ENCODE data around the gene CATSPERE. TPM values are rescaled to one million over a fixed set of nuclear protein-coding genes. Genes with fewer than 3 reads are reported as not detected.
"Not testable (repeated sequence)": the region's sequence is repeated elsewhere in the genome, so short reads cannot be mapped to it uniquely, and the experiment has no call there.

The CATSPERE gene
- total RNA-seq, 1 donor from 2014 or later, result 0.86 TPM

DNA sequence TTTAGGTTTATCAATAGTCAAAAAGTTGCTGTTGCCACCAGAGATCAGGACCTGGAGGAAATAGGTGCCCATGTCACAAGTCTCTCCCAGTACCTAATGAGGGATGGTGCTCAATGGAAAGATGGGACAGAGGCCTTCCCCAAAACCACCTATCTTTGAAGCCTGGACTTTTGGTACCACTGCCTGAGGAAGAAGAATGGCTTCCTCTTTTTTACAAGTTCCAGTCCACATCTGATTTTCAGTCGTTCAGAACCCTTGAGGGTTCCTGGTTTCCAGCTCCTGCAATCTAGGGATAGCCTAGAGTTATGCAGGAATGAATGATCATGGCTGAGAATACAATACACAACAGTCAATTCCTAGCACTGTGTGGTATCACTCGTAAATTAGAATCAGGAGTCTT is 5.7 kb downstream of the CATSPERE start:
- no peak overlapping the region for H3K9ac ChIP-seq
- H3K9me3 ChIP-seq (ENCODE audit: low read depth), result no peaks in the 10 kb centered on the region
- Mint-ChIP-seq H3K4me3 (no peak overlapping the region), H3K27me3 (ENCODE audit: insufficient read depth, low read depth) (no peaks in the 10 kb centered on the region), H3K27ac (no peak overlapping the region), H3K4me1 (no peaks in the 10 kb centered on the region), H3K9me3 (no peaks in the 10 kb centered on the region), H3K36me3 (no peaks in the 10 kb centered on the region)
- no peaks in the 10 kb centered on the region for H3F3A ChIP-seq (ENCODE audit: low read depth)
- H3K36me3 ChIP-seq, result no peaks in the 10 kb centered on the region
- TF ChIP-seq, protein P1, sequence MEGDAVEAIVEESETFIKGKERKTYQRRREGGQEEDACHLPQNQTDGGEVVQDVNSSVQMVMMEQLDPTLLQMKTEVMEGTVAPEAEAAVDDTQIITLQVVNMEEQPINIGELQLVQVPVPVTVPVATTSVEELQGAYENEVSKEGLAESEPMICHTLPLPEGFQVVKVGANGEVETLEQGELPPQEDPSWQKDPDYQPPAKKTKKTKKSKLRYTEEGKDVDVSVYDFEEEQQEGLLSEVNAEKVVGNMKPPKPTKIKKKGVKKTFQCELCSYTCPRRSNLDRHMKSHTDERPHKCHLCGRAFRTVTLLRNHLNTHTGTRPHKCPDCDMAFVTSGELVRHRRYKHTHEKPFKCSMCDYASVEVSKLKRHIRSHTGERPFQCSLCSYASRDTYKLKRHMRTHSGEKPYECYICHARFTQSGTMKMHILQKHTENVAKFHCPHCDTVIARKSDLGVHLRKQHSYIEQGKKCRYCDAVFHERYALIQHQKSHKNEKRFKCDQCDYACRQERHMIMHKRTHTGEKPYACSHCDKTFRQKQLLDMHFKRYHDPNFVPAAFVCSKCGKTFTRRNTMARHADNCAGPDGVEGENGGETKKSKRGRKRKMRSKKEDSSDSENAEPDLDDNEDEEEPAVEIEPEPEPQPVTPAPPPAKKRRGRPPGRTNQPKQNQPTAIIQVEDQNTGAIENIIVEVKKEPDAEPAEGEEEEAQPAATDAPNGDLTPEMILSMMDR (IDR thresholded peaks at IDR 0.05), result no peak
- no peak for TF ChIP-seq EZH2 (IDR thresholded peaks at IDR 0.05)
- no peak for TF ChIP-seq EZH2phosphoT487 (IDR thresholded peaks at IDR 0.05)
- H3K4me2 ChIP-seq, result no peak overlapping the region
- H2AFZ ChIP-seq (replicated peaks), result no peak overlapping the region
- H4K20me1 ChIP-seq (ENCODE audit: low read depth), result no peaks in the 10 kb centered on the region
- no peaks in the 10 kb centered on the region for H3K4me1 ChIP-seq
- no peak for DNase-seq (ENCODE audit: low spot score)
- no peak overlapping the region for H3K4me3 ChIP-seq
- no peaks in the 10 kb centered on the region for H3K27me3 ChIP-seq
- H3K79me2 ChIP-seq (ENCODE audit: low read depth), result no peaks in the 10 kb centered on the region
- no peak overlapping the region for H3K27ac ChIP-seq

DNA sequence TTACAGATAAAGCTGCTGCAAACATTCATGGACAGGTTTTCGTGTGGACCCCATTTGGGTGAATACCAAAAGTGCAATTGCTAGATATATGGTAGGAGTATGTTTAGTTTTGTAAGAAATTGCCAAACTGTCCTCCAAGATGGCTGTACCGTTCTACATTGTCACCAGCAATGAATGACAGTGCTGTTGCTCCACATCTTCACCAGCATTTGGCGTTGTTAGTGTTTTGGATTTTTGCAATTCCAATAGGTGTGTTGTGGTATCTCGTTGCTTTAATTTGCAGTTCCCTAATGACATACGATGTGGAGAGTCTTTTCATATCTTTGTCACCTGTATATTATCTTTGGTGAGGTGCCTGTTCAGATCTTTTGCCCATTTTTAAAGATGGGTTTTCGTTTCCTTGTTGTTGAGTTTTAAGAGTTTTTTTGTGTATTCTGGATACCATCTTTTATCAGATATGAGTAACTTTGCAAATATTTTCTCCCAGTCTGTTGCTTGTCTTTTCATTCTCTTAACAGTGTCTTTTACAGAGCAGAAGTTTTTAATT is 12.1 kb downstream of the CATSPERE start:
- Mint-ChIP-seq H3K27me3 (ENCODE audit: insufficient read depth, low read depth) (peaks cover 2% of the 10 kb centered on the region), H3K36me3 (no peaks in the 10 kb centered on the region), H3K9me3 (peaks cover 2% of the 10 kb centered on the region), H3K27ac (no peak overlapping the region), H3K4me1 (no peaks in the 10 kb centered on the region), H3K4me3 (no peak overlapping the region)
- no peaks in the 10 kb centered on the region for H3F3A ChIP-seq (ENCODE audit: low read depth)
- TF ChIP-seq EZH2phosphoT487 (IDR thresholded peaks at IDR 0.05) (no peak), EZH2 (IDR thresholded peaks at IDR 0.05) (no peak)
- TF ChIP-seq, protein P1 (IDR thresholded peaks at IDR 0.05), result no peak
- no peaks in the 10 kb centered on the region for H3K79me2 ChIP-seq (ENCODE audit: low read depth)
- H4K20me1 ChIP-seq (ENCODE audit: low read depth), result no peaks in the 10 kb centered on the region
- H3K4me2 ChIP-seq, result no peak overlapping the region
- H3K27ac ChIP-seq, result no peak overlapping the region
- H3K4me1 ChIP-seq, result no peaks in the 10 kb centered on the region
- H2AFZ ChIP-seq (replicated peaks), result no peak overlapping the region
- no peak overlapping the region for H3K4me3 ChIP-seq
- H3K9me3 ChIP-seq (ENCODE audit: low read depth), result no peaks in the 10 kb centered on the region
- no peaks in the 10 kb centered on the region for H3K27me3 ChIP-seq
- no peak for DNase-seq (ENCODE audit: low spot score)
- no peak overlapping the region for H3K9ac ChIP-seq
- H3K36me3 ChIP-seq, result no peaks in the 10 kb centered on the region

DNA sequence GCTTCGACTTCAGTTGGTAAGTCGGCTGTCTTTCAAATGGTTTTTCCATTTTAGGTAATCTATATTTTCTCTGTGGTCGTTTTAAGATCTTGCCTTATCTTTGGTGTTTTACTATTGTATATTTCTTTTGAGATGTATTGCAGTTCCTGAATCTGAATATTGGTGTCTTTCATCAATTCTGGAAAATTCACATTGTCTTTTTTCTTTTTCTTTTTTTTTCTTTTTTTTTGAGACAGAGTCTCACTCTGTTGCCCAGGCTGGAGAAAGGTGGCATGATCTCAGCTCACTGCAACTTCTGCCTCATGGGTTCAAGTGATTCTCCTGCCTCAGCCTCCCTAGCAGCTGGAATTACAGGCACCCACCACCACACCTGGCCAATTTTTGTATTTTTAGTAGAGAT is 23.9 kb downstream of the CATSPERE start:
- not testable (repeated sequence) for H3K36me3 Mint-ChIP-seq; H3K4me3 ChIP-seq; H4K20me1 ChIP-seq (ENCODE audit: low read depth); H3K27ac ChIP-seq; H2AFZ ChIP-seq (replicated peaks); H3K4me1 Mint-ChIP-seq; H3K79me2 ChIP-seq (ENCODE audit: low read depth); H3K27me3 Mint-ChIP-seq (ENCODE audit: insufficient read depth, low read depth); H3K9me3 ChIP-seq (ENCODE audit: low read depth); H3K4me2 ChIP-seq; DNase-seq (ENCODE audit: low spot score); H3K36me3 ChIP-seq; H3K4me1 ChIP-seq; H3K9me3 Mint-ChIP-seq; H3K27ac Mint-ChIP-seq; H3K27me3 ChIP-seq; H3K9ac ChIP-seq; H3K4me3 Mint-ChIP-seq; H3F3A ChIP-seq (ENCODE audit: low read depth)

DNA sequence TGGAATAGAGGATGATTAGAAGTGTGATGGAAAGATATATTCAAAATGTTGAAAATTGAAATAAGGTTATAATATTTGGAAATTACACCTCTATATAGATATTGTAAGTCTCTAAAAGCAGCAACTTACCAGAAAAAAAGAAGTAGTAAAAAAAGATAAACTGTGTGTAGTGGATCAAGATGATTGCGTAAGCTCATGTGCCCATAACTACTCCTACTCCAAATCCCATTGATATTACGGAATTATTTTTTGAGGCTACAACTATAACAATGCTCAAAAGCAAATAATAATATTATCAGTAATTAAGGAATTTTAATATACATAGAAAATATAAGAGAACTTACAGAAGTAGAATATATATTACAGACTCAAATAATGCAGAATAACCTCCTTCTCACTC is 33.6 kb downstream of the CATSPERE start:
- Histone ChIP-seq H4K20me1 (ENCODE audit: low read depth) (no peaks in the 10 kb centered on the region), H3K27me3 (no peaks in the 10 kb centered on the region), H3K4me3 (no peak overlapping the region), H3K27ac (no peak overlapping the region), H3K4me1 (no peaks in the 10 kb centered on the region), H3F3A (ENCODE audit: low read depth) (no peaks in the 10 kb centered on the region), H3K4me2 (no peak overlapping the region), H3K36me3 (no peaks in the 10 kb centered on the region), H3K9ac (no peak overlapping the region), H2AFZ (replicated peaks) (no peak overlapping the region), H3K79me2 (ENCODE audit: low read depth) (no peaks in the 10 kb centered on the region), H3K9me3 (ENCODE audit: low read depth) (no peaks in the 10 kb centered on the region)
- Mint-ChIP-seq H3K36me3 (no peaks in the 10 kb centered on the region), H3K9me3 (no peaks in the 10 kb centered on the region), H3K4me3 (no peak overlapping the region), H3K27me3 (ENCODE audit: insufficient read depth, low read depth) (no peaks in the 10 kb centered on the region), H3K27ac (no peak overlapping the region), H3K4me1 (peaks cover 4% of the 10 kb centered on the region)
- no peak for DNase-seq (ENCODE audit: low spot score)
- no peak for TF ChIP-seq EZH2 (IDR thresholded peaks at IDR 0.05)
- TF ChIP-seq, protein P1 (IDR thresholded peaks at IDR 0.05), result no peak
- TF ChIP-seq EZH2phosphoT487 (IDR thresholded peaks at IDR 0.05), result no peak

Measured in neural progenitor cell (in vitro differentiated cells).